COLO829 (cell line): ENCODE data around the gene GNRH2.
"Not testable (repeated sequence)": the region's sequence is repeated elsewhere in the genome, so short reads cannot be mapped to it uniquely, and the experiment has no call there.

Experiments used
- DNase-seq: peaks from one replicate; pipeline ENCODE4 v3.0.0; 2012; ENCODE audit warnings: low spot score

Gene GNRH2

DNA sequence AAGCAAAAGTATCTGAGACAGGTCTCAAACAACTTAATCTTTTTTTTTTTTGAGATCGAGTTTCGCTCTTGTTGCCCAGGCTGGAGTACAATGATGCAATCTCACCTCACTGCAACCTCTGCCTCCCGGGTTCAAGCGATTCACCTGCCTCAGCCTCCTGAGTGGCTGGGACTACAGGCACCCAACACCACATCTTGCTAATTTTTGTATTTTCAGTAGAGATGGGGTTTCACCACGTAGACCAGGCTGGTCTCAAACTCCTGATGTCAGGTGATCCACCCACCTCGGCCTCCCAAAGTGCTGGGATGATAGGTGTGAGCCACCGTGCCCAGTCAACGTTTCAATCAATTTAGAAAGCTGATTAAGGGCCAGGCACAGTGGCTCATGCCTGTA, 29.8 kb downstream of the GNRH2 start:
- DNase-seq = not testable (repeated sequence)

DNA sequence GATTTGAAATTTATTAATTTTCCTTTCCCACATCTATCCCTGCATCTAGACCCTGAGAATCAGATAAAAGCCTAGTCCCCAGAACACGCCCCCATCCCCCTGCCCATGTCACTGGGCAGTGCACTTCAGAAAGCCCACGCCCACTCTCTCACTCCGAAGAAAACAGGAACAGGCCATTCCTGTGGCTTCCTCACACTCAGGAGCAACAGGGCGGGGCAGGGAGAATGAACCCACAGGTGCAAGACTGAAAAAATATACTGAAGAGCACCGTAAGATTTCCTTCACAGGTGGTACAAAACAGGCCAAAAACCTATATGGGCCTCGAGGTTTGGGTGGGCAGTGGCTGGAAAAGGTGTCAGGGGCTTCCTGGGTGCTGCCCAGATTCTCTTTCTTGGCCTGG, 31.4 kb downstream of the GNRH2 start:
- no peak for DNase-seq

DNA sequence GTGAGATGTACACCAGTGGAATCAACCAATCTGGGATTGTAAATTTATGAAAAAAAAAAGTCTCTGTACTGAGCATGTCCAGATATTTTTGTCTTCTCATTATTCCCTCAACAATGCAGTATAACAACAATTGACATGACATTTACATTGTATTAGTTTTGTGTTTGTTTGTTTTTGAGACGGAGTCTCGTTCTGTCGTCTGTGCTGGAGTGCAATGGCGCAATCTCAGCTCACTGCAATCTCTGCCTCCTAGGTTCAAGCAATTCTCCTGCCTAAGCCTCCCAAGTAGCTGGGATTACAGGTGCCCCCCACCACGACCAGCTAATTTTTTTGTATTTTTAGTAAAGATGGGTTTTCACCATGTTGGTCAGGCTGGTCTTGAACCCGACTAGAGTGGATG, 31.9 kb downstream of the GNRH2 start:
- DNase-seq = not testable (repeated sequence)

DNA sequence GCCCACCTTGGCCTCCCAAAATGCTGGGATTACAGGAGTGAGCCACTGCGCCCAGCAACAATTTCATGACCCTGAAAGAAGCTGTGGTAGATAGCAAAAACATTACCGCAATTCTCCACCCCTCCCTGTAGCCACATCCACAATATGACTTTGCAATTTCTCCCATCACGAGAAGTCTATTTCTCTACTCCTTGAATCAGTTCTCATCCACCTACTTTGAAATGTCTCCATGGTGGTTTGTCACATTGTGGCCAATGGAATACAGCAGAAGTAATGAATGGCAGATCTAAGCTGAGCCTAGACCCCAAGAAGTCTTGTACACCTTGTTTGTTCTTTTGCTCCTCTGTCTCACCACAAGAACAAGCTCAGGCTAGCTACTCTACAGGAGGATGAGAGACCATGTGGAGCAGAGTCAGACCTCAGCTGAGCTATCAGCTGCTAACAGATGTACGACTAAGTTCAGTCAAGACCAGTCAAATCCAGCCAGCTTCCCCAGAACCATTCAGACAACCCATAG, 34.3 kb downstream of the GNRH2 start:
- no peak for DNase-seq

DNA sequence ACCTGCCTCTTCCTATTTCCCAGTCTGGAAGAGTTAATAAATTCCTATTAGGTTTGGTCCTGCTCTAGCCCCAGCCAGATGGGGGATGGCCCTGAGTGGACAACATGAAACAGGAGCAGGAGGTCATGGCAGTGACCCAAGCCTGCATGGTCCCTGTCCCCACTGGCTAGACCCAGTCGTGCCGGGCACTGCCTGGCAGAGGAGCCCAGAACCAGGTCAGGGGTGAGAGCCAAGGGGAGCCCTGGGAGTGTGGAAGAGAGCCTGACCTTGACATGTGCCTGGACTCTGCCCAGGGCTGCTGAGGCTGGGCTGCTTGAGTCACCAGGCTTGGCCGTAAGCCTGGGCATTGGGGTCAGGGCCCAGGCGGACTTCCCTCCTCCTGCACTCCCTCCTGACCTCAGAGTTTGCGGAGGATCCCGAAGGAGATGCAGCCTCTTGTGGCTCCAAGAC, 37.5 kb downstream of the GNRH2 start:
- no peak for DNase-seq

DNA sequence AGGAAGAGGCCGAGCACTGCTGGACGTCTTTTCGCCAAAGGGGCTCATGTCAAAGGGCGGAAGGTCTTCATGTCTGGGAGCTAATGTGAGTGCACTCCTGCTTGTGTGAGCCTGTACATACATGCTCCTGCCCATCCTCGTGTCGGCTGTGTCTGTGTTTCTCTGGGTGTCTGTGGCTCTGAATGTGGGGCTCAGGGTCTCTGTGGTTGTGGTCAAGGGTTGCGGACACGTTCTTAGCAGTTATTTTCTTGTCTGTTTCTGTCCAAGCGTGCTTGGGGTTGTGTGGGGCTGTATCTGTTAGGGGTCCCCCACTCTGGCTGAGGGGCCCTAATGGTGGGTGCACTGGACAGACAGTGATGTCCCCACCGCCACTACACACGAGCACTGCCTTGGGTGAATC, 38.2 kb downstream of the GNRH2 start:
- no peak for DNase-seq

DNA sequence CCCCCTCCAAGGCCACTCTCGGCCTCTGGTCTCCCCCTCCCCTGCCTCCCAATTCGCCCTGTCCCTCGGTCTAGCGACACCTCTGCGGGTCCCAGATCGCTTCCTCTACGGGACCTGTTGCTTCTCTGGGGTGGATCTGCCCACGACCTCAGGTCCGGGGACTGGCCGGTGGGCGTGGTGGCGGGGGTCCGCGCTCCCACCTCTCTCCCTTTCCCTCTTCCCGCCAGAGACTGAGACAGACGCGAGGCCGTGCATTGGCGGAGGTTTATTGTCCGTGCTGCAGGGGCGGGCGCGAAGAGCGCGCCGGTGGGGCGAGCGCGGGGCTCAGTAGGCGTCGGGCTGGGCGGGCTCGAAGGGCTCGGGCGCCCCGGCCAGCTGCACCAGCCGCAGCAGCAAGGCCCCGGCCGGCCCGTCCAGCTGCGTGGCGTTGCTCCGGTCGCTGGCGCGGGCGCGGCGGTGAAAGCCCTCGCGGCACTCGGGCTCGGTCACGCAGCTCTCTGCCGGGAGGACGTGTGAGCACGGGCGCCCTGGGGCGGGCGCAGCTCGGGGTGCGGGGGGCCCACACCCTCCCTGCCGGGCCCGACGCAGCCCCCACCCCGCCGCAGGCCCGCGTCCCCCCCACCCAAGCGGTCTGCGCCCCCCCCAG, 39.0 kb downstream of the GNRH2 start:
- no peak for DNase-seq

DNA sequence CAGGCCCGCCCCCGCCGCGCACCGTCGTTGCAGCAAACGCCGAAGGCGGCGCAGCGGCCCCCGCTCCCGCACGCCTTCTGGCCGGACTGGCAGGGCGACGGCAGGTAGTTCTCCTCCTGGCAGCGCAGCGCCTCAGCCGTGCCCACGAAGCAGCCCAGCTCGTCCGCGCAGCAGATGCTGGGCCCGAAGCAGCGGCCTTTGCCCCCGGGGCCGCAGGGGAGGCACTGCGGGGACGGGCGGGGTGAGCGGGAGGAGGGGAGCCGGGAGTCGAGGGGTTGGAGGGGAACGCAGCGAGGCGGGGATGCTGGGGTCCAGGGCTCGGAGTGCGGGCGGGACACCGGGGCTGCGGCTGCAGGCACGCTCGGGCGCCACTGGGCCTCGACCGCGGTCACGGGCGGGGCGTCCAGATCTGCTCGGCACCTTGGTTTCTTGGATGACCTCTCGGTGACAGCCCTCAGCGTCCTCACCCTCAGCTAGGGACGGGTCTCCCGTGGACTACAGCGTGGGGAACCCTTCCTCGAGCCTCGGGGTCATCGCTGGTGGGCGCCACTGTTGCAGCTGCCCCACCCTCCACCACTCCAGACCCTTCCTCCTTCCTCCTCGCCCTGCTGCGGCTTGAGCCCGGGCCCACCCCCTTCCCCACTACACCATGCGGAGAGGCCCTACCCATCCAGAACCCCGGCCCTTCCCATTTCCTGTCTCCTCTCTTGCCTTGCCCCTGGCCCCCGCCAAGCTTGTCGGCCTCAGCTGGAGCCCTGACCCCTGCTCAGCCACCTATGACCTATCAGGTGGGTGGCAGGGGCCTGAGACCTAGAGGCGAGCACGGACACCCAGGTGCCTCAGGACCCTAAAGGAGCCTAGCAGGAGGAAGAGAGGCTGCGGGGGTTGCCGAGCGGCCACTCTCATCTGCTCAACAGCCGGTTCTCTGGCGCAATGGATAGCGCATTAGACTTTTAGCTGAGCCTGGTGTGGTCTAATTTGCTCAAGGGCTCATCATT, 39.8 kb downstream of the GNRH2 start:
- no peak for DNase-seq

DNA sequence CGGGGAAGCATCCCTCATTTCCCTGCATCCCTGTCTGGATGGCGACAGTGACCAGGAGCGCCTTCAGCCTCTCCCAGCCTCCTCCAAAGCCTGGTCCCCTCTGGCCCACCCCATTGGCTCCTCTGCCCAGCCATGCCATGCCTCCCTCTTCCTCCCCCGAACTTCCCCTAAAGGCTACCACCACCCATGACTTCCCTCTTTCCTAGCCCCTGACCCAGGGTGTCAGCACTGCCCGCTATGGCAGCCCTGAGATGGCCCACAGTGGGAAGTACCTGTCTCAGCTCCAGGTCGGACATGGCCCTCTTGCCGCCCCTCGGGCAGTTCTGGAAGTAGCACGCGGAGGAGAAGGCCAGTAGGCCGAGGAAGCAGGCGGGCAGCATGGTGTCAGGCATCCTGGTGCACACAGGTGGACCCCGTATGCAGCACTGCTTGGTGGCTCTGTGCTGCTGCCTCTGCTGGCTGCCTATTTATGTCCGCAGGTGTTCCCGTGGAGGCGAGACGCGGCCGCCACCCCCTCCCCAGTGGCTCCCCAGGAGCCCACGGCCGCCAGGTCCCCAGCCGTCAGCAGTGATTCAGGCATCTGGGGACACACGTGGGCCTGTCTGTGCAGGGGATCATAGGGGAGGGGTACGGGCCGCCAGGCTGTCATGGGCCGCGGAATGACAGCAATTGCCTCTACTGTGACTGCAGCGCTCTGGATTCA, 41.0 kb downstream of the GNRH2 start, which contains the start of gene AVP:
Gene AVP (minus strand): TSS at position 442 of the 703 bp plus-strand sequence. CDS start 50 bp downstream, at position 392.
- no peak for DNase-seq

DNA sequence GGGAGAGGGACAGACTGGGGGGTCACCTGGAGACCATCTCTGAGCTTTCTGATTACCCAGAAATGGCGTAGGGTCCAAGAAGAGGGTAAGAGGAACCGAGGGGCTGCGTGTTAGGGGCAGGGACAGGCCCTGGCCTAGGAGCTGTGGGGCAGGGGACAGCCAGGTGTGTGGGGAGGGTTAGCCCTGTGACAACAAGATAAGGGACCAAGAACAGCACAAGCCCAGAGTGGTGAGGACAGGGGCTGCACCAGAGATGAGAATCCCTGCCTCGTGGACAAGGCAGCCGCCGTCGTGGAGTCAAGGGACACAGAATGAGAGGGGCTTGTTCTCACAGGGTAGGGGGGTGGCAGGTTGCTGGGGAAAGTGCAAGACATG, 41.6 kb downstream of the GNRH2 start:
- DNase-seq = no peak

DNA sequence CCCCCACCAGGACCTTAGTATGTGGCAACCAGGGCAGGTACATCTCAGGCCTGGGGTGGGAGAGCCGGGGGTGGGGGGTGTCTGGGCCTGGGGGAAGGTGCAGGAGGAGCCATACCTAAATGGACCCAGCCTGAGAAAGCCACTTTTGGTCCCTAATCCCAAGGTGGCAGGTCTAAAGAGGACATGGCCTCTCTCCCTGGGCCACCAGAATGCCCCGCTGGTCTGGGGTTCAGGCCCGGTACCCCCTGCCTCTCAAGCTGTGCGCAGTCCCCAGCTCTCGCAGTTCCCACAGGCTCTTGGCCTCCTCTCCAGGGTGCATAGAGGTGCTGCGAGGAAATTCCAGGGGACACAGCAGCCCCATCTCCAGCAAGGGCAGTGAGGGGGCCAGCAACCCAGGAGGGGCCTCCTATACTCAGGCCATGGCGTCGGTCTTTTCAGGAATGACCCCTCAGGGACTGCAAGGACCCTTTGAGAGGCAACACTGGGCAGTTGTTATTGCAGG, 42.2 kb downstream of the GNRH2 start:
- DNase-seq = no peak

DNA sequence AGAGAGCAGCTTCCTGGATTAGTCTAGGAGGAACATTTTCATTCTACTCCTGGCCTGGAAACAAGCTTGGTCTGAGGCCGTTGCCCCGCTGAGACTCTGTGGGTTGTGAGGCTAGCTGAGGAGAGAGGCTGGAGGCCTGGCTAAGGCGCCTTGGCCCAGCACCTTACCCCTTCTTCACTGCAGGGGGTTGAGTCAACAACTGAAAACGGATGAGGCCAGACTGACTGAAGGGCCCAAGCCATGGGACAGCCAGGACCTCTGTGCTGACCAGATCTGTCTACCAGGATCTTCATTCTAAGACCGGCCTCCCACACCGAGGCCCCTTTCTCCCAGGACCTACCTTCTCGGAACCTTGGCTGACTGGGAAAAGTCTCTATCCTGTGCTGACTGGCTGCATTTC, 44.6 kb downstream of the GNRH2 start:
- DNase-seq = no peak

DNA sequence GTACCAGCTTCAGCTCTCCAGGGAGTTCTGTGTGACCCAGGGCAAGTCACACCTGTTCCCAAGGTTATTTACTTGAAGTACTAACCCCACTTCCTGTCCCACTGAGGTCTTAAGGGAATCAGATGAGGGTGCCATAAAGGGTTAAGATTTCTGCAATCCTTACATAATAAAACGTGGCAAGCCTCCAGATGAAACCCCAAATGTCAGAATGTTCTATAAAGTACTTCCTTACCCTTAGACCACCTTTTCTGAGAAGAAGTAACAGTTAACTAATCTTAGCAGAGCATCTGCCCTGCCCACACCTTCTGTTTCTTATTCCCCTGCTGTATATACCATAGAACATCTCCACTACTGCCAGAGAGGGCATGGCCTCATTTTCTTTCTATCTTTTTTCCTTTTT, 47.1 kb downstream of the GNRH2 start:
- no peak for DNase-seq

DNA sequence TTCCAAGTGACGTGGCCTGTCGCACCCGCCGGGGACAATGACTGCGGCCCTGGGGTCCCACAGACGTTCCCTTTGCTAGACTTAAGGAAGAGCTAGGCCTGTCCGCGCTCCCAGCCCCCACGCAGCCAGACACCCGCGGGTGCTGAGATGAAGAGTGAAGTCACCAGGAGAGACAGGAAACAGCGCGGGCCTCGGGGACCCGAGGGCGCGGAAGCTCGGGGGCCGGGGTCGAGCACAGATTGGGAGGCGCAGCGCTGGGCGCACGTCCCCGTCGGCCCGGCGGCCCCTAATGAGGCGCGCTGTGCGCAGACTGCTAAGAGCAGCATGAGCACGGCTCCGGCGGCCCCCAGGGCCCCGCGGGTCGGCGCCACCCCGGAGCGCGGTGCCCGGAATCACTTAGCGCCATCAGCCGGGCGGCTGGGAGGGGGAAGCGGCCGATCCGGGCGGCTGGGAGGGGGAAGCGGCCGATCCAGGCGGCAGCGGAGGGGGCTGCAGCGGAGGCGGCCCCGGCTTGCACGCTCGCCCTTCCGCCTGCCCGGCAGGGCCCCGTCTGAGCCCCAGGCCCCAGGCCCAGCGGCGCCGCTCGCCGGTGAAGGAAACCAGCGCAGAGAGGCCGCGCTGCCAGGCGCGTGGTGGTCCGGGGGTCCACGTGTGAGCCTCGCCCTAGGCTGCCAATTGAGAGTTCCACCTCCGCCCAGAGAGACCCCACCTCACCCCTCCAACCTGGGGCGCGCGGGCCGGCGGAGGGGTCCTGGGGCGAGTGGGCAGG, 49.4 kb downstream of the GNRH2 start:
- no peak for DNase-seq

DNA sequence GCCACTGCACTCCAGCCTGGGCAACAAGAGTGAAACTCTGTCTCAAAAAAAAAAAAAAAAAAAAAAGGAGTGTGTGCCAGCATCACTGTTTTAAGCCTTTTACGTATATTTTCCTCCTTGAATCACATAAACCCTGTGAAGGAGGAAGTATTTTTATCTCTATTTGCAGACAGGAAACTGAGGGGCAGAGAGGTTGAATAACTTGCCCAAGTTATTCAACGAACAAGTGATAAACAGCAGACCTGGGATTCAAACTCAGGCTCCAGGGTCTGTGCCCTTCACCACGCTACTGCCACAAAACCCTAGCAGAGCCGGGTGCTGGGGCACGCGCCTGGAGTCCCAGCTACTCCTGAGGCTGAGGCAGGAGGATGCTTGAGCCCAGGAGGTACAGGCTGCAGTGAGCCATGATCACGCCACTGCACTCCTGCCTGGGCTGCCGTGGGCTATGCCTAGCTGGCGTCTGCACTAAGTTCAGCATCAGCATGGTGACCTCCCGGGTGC, 50.5 kb downstream of the GNRH2 start:
- DNase-seq = no peak

DNA sequence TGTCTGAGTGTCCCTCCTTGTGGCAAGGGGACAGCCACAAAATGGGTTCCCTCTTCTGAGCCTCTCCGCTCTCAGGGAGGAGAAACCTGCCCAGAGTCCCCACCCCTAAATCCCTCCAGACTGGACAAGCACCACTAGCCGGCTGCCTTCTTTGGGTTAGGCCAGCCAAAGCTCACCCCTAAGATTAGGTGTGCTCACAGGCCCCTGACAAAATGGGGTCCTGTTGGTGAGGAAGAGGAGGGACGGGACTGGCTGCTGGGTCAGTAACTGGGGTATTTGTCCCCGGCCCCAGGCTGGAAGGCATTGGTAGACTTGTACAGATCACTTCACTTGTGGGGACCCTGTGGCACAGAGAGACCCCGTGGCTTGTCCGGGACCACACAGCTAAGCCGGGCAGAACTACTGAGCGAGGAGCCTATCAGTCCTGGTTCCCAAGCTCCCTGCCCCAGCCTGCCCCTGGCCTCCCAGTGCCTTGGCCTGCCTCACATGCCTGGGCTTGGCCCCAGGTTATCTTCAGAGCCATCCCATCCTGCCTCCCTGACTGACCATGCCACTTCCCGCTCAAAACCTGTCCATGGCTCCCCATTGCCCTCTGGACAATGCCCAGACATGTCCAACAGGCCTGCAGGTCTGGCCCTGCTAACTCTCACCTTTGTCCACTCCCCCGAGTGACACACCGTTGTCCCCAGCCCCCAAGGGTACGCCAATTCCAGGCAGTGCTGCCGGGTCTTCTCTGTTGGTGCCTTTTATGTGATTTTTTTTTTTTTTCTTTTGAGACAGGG, 51.6 kb downstream of the GNRH2 start:
- DNase-seq = no peak
